HCT116 (cell line): ENCODE measurements around the gene C9orf78. TPM values are rescaled to one million over a fixed set of nuclear protein-coding genes. Genes with fewer than 3 reads are reported as not detected.

Experiments used
- ATAC-seq: fragments of 200-7000 bp; cut with Tn5 transposase; 2 replicates; pipeline ENCODE4 v1.9.1; 2020; ENCODE audit warnings: mild to moderate bottlenecking, moderate library complexity
- BruUV-seq: library from RNA; stranded (reverse); fragments of 400-500 nt; replicated peaks from 2 replicates; lab custom pipeline; 2021; lab: Mats Ljungman, UMichigan
- CTCF ChIA-PET: fragments of 300-600 bp; sonication (Branson Sonifier 250); formaldehyde crosslinking; loops from one replicate; lab custom pipeline; 2021; ENCODE audit warnings: antibody characterized with exemption; lab: Charles Lee
- POLR2A ChIA-PET: fragments of 300-600, 350-600 bp; sonication (Branson Sonifier 250); formaldehyde crosslinking; loops from one replicate; lab custom pipeline; 2021; ENCODE audit warnings: antibody characterized with exemption; lab: Charles Lee
- RAD21 ChIA-PET, 2 experiments: fragments of 300-600 bp; sonication (Branson Sonifier 250); formaldehyde crosslinking; loops; one replicate each; lab custom pipeline; 2023; ENCODE audit warnings: low total read pairs in 2 of 2; ENCODE audit not compliant: uncharacterized antibody in 2 of 2, unreplicated experiment in 2 of 2, low non-redundant PET in 1 of 2; lab: Charles Lee
- DNase-seq: peaks from one replicate; pipeline ENCODE4 v3.0.0-alpha.2; 2010; ENCODE audit warnings: low read depth, low spot score
- H2AFZ ChIP-seq: fragments of 200-600 bp; shearing (Covaris generic), sonication (generic); 2 replicates; pipeline ENCODE4 v1.6.1; 2017; ENCODE audit warnings: low read depth, mixed run types, mixed read lengths, antibody characterized with exemption, low read length; ENCODE audit not compliant: poor library complexity, severe bottlenecking
- H3K27ac ChIP-seq: 2 replicates; pipeline ENCODE4 v1.5.1; 2012; ENCODE audit warnings: low read depth, low read length
- H3K27me3 ChIP-seq: fragments of 200-600 bp; sonication (generic); 2 replicates; pipeline ENCODE4 v1.6.1; 2016; ENCODE audit warnings: mixed run types, low read length, mixed read lengths; ENCODE audit not compliant: insufficient read depth
- H3K36me3 ChIP-seq, 2 experiments: fragments of 200-500 bp in 1 of 2; fragments of 200-600 bp in 1 of 2; sonication (Bioruptor generic) in 1 of 2; sonication (generic) in 1 of 2; 2 replicates each; pipeline versions ENCODE4 v1.5.1 to v1.6.1; 2014 to 2016; ENCODE audit warnings: low read length in 2 of 2, inconsistent platforms in 1 of 2, mixed read lengths in 1 of 2, mixed run types in 1 of 2; ENCODE audit not compliant: insufficient read depth in 2 of 2, control insufficient read depth in 1 of 2
- H3K4me1 ChIP-seq, 2 experiments: fragments of 200-600 bp in 1 of 2; sonication (generic) in 1 of 2; 2 replicates each; pipeline versions ENCODE4 v1.5.1 to v1.6.1; 2012 to 2017; ENCODE audit warnings: low read length in 2 of 2, inconsistent platforms in 1 of 2, mild to moderate bottlenecking in 1 of 2, mixed read lengths in 1 of 2, mixed run types in 1 of 2, moderate library complexity in 1 of 2; ENCODE audit not compliant: insufficient read depth in 2 of 2, control insufficient read depth in 1 of 2
- H3K4me2 ChIP-seq: fragments of 200-600 bp; sonication (generic); 2 replicates; pipeline ENCODE4 v1.6.1; 2017; ENCODE audit warnings: mixed run types, low read length, mixed read lengths
- H3K4me3 ChIP-seq, 2 experiments: fragments of 200-600 bp in 1 of 2; sonication (generic) in 1 of 2; replicated peaks in 1 of 2; 2 replicates each; pipeline ENCODE4 v1.5.1; 2011 to 2016; ENCODE audit warnings: low read length in 2 of 2, control low read depth in 1 of 2, low read depth in 1 of 2, mild to moderate bottlenecking in 1 of 2, mixed read lengths in 1 of 2, mixed run types in 1 of 2
- H3K79me2 ChIP-seq: fragments of 200-600 bp; sonication (generic); 2 replicates; pipeline ENCODE4 v1.6.1; 2017; ENCODE audit warnings: mild to moderate bottlenecking, mixed run types, low read length, moderate library complexity, mixed read lengths; ENCODE audit not compliant: insufficient read depth
- H3K9ac ChIP-seq: fragments of 200-600 bp; sonication (generic); 2 replicates; pipeline ENCODE4 v1.6.1; 2016; ENCODE audit warnings: low read length, mixed read lengths
- H3K9me2 ChIP-seq: fragments of 200-600 bp; sonication (generic), shearing (Covaris generic); 2 replicates; pipeline ENCODE4 v1.6.1; 2017; ENCODE audit warnings: mixed run types, mild to moderate bottlenecking, moderate library complexity; ENCODE audit not compliant: insufficient read depth
- H3K9me3 ChIP-seq, 2 experiments: fragments of 200-500 bp in 1 of 2; fragments of 200-600 bp in 1 of 2; sonication (Bioruptor generic) in 1 of 2; sonication (generic) in 1 of 2; 2 replicates each; pipeline ENCODE4 v1.6.1; 2014 to 2017; ENCODE audit warnings: low read length in 2 of 2, mixed read lengths in 2 of 2, inconsistent platforms in 1 of 2, low read depth in 1 of 2, mild to moderate bottlenecking in 1 of 2, mixed run types in 1 of 2, moderate library complexity in 1 of 2; ENCODE audit not compliant: control insufficient read depth in 1 of 2, insufficient read depth in 1 of 2
- H4K20me1 ChIP-seq: fragments of 200-600 bp; sonication (generic), shearing (Covaris generic); 2 replicates; pipeline ENCODE4 v1.6.1; 2017; ENCODE audit warnings: mixed run types, mild to moderate bottlenecking, moderate library complexity; ENCODE audit not compliant: insufficient read depth
- CEBPB ChIP-seq: IDR thresholded peaks from 2 replicates; pipeline ENCODE4 v1.6.1; 2012; ENCODE audit warnings: low read depth
- EGR1 ChIP-seq: IDR thresholded peaks from 2 replicates; pipeline ENCODE4 v1.6.1; 2012; ENCODE audit warnings: low read depth
- EZH2phosphoT487 ChIP-seq: fragments of 200-600 bp; IDR thresholded peaks from 2 replicates; pipeline ENCODE4 v1.6.1; 2018; ENCODE audit warnings: antibody characterized with exemption, borderline replicate concordance
- FOSL1 ChIP-seq: IDR thresholded peaks from 2 replicates; pipeline ENCODE4 v1.6.1; 2012; ENCODE audit warnings: low read depth
- POLR2AphosphoS5 ChIP-seq: IDR thresholded peaks from 2 replicates; pipeline ENCODE4 v1.6.1; 2011; ENCODE audit warnings: mild to moderate bottlenecking, low read depth, low read length, moderate library complexity
- RAD21 ChIP-seq: IDR thresholded peaks from 2 replicates; pipeline ENCODE4 v1.6.1; 2012; ENCODE audit warnings: low read depth, mild to moderate bottlenecking
- SP1 ChIP-seq: IDR thresholded peaks from 2 replicates; pipeline ENCODE4 v1.6.1; 2012; ENCODE audit warnings: low read depth
- SRF ChIP-seq: IDR thresholded peaks from 2 replicates; pipeline ENCODE4 v1.6.1; 2012; ENCODE audit warnings: low read depth
- ZNF274 ChIP-seq: fragments of 200-500 bp; sonication (Bioruptor generic); IDR thresholded peaks from 2 replicates; pipeline ENCODE4 v1.6.1; 2014; ENCODE audit warnings: mild to moderate bottlenecking, low read depth, low read length, inconsistent platforms
- intact Hi-C: fragments of 100-400 bp; cut with micrococcal nuclease; formaldehyde crosslinking; loops from 2 replicates; pipeline ENCODE4 v1.10.0; 2022
- total RNA-seq: library from RNA; stranded (reverse); gene quantifications from one replicate; pipeline ENCODE4 v1.2.1, GENCODE V29; 2021; ENCODE audit not compliant: unreplicated experiment
- TF ChIP-seq, protein P1 (sequence below): IDR thresholded peaks from 2 replicates; pipeline ENCODE4 v1.6.1; 2012
- TF ChIP-seq, protein P2 (sequence below): IDR thresholded peaks from 2 replicates; pipeline ENCODE4 v1.6.1; 2012; ENCODE audit warnings: low read depth
- TF ChIP-seq, protein P3 (sequence below): IDR thresholded peaks from 2 replicates; pipeline ENCODE4 v1.6.1; 2012

C9orf78 gene
- total RNA-seq, 1 experiment from 2014 or later, result 41.4 TPM

DNA sequence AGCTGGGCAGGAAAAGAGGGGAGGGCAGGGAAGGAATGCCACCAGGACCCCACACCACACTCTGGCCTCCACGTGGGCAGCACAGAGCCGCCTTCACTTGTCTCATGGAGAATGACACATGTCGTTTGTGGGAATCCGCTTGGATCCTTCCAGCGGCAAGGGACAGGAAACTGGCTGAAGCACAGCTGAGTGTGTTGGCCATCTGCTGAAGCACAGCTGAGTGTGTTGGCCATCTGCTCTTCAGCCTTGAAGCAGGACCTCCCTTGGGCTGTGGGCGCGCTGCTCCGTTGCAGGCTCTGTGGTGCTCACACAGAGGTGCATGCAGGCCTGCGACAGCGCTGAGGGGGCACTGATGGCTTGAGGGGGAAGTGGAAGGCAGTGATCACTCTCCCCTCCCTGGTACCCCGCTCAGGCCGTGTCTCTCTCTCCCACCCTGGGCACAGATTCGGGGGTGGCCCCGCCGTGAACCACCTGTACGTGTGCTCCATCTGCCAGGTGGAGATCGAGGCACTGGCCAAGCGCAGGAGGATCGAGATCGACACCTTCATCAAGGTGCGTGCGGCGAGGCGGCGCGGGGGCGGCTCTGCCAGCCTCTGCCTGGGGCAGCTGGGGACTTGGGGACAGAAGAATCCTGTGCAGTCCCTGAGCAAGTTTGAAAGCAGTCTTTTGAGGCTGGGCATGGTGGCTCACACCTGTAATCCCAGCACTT is 40.8 kb upstream of the C9orf78 start:
- no peaks in the 10 kb centered on the region for H3K9me3 ChIP-seq
- no peak overlapping the region for H3K4me2 ChIP-seq
- no peaks in the 10 kb centered on the region for H4K20me1 ChIP-seq
- H3K4me3 ChIP-seq, result no peak overlapping the region
- H3K4me1 ChIP-seq, result no peaks in the 10 kb centered on the region
- TF ChIP-seq CEBPB (no peak), FOSL1 (no peak), ZNF274 (no peak), RAD21 (no peak), SP1 (no peak), POLR2AphosphoS5 (no peak), EGR1 (no peak), SRF (no peak), EZH2phosphoT487 (no peak)
- TF ChIP-seq, protein P1, sequence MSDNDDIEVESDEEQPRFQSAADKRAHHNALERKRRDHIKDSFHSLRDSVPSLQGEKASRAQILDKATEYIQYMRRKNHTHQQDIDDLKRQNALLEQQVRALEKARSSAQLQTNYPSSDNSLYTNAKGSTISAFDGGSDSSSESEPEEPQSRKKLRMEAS, result no peak
- TF ChIP-seq, protein P2, sequence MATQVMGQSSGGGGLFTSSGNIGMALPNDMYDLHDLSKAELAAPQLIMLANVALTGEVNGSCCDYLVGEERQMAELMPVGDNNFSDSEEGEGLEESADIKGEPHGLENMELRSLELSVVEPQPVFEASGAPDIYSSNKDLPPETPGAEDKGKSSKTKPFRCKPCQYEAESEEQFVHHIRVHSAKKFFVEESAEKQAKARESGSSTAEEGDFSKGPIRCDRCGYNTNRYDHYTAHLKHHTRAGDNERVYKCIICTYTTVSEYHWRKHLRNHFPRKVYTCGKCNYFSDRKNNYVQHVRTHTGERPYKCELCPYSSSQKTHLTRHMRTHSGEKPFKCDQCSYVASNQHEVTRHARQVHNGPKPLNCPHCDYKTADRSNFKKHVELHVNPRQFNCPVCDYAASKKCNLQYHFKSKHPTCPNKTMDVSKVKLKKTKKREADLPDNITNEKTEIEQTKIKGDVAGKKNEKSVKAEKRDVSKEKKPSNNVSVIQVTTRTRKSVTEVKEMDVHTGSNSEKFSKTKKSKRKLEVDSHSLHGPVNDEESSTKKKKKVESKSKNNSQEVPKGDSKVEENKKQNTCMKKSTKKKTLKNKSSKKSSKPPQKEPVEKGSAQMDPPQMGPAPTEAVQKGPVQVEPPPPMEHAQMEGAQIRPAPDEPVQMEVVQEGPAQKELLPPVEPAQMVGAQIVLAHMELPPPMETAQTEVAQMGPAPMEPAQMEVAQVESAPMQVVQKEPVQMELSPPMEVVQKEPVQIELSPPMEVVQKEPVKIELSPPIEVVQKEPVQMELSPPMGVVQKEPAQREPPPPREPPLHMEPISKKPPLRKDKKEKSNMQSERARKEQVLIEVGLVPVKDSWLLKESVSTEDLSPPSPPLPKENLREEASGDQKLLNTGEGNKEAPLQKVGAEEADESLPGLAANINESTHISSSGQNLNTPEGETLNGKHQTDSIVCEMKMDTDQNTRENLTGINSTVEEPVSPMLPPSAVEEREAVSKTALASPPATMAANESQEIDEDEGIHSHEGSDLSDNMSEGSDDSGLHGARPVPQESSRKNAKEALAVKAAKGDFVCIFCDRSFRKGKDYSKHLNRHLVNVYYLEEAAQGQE, result no peak
- TF ChIP-seq, protein P3, sequence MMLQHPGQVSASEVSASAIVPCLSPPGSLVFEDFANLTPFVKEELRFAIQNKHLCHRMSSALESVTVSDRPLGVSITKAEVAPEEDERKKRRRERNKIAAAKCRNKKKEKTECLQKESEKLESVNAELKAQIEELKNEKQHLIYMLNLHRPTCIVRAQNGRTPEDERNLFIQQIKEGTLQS, result no peak
- no peaks in the 10 kb centered on the region for H3K36me3 ChIP-seq
- no peaks in the 10 kb centered on the region for H3K79me2 ChIP-seq
- H3K27ac ChIP-seq, result no peak overlapping the region
- intact Hi-C loops, result no loop called here
- no peak overlapping the region for H2AFZ ChIP-seq
- ATAC-seq, result no peak
- H3K27me3 ChIP-seq, result no peaks in the 10 kb centered on the region
- RAD21 ChIA-PET, result no interaction called here
- H3K9me2 ChIP-seq, result no peaks in the 10 kb centered on the region
- no TSS peak for BruUV-seq
- DNase-seq, result no peak
- POLR2A ChIA-PET, result no interaction called here
- CTCF ChIA-PET, result no interaction called here
- H3K9ac ChIP-seq, result no peak overlapping the region
